ENCODE measurements around the gene CYTH1. TPM values are rescaled to one million over a fixed set of nuclear protein-coding genes. Genes with fewer than 3 reads are reported as not detected.

Gene CYTH1
- total and polyA plus RNA-seq, 12 donors, result 26.0 to 141 (median 46.2) TPM

DNA sequence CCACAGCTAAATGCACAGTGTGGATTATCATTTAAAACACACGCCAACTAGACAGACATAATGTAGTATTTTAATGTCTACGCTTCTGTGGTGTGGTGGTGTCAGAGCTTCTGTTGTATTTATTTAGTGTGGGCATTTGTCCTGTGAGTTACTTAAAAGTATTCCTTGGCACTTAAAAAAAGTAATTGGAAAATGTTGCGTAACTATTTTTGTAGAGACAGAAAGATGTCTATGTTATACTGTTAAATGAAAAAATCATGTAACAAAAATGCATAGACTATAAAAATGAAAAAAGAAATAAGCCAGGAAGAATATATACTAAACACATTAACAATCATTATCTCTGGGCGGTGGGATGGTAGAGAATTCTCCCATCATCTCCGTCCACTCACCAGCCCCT lies 39.2 kb downstream of the CYTH1 start:
- Histone ChIP-seq H3K4me3 (no peak overlapping the region), H3K27me3 (no peaks in the 10 kb centered on the region), H3K36me3 (replicated peaks in 1 of 2) (no peaks in the 10 kb centered on the region), H3K27ac (no peak overlapping the region), H3K9me3 (replicated peaks in 1 of 3) (no peaks in the 10 kb centered on the region), H3K4me1 (replicated peaks in 1 of 2) (peaks cover 22 to 46% of the 10 kb centered on the region in 2 donors)
- TF ChIP-seq, protein P1, sequence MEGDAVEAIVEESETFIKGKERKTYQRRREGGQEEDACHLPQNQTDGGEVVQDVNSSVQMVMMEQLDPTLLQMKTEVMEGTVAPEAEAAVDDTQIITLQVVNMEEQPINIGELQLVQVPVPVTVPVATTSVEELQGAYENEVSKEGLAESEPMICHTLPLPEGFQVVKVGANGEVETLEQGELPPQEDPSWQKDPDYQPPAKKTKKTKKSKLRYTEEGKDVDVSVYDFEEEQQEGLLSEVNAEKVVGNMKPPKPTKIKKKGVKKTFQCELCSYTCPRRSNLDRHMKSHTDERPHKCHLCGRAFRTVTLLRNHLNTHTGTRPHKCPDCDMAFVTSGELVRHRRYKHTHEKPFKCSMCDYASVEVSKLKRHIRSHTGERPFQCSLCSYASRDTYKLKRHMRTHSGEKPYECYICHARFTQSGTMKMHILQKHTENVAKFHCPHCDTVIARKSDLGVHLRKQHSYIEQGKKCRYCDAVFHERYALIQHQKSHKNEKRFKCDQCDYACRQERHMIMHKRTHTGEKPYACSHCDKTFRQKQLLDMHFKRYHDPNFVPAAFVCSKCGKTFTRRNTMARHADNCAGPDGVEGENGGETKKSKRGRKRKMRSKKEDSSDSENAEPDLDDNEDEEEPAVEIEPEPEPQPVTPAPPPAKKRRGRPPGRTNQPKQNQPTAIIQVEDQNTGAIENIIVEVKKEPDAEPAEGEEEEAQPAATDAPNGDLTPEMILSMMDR (IDR thresholded peaks at IDR 0.05), result no peak
- TF ChIP-seq POLR2A (IDR thresholded peaks at IDR 0.05), result no peak
- 96 to 98% (median 97%) methylated on average over 5 of the region's 5 CpGs for WGBS, 4 donors
- no peak for DNase-seq
- intact Hi-C loops (cut with DNase I), result no loop called here

- no peak for DNase-seq
- no peak overlapping the region for H3K27ac ChIP-seq
- H3K4me1 ChIP-seq (replicated peaks in 1 of 2), result peaks cover 11 to 46% of the 10 kb centered on the region in 2 donors
- TF ChIP-seq POLR2A (IDR thresholded peaks at IDR 0.05), result no peak
- TF ChIP-seq, protein P1 (IDR thresholded peaks at IDR 0.05), result no peak
- no peak overlapping the region for H3K4me3 ChIP-seq
- no peaks in the 10 kb centered on the region for H3K36me3 ChIP-seq (replicated peaks in 1 of 2)
- intact Hi-C loops (cut with DNase I), result no loop called here
- no peaks in the 10 kb centered on the region for H3K27me3 ChIP-seq
- WGBS, 4 donors, result 71 to 81% (median 76%) methylated on average over 5 of the region's 5 CpGs
- H3K9me3 ChIP-seq (replicated peaks in 1 of 3), result no peaks in the 10 kb centered on the region
Observed at GRCh38 chr17:78741644-78742284, 40.3 kb downstream of the CYTH1 start.

- H3K27ac ChIP-seq, result peak overlapping the region in 1 of 5 donors; percentile 24
- 84 to 90% (median 84%) methylated on average over 9 of the region's 9 CpGs for WGBS, 4 donors
- no peak for DNase-seq
- H3K36me3 ChIP-seq (replicated peaks in 1 of 2), result no peaks in the 10 kb centered on the region
- intact Hi-C loops (cut with DNase I), result no loop called here
- no peak for TF ChIP-seq POLR2A (IDR thresholded peaks at IDR 0.05)
- TF ChIP-seq, protein P1 (IDR thresholded peaks at IDR 0.05), result no peak
- H3K9me3 ChIP-seq (replicated peaks in 1 of 3), result no peaks in the 10 kb centered on the region
- H3K4me1 ChIP-seq (replicated peaks in 1 of 2), result peaks cover 8 to 41% of the 10 kb centered on the region in 2 donors
- no peaks in the 10 kb centered on the region for H3K27me3 ChIP-seq
- H3K4me3 ChIP-seq, result no peak overlapping the region
Observed at GRCh38 chr17:78739331-78739931, 42.6 kb downstream of the CYTH1 start.

GRCh38 chr17:78738698-78739097 lies 43.4 kb downstream of the CYTH1 start:
- Histone ChIP-seq H3K4me1 (replicated peaks in 1 of 2) (peaks cover 8 to 48% of the 10 kb centered on the region in 2 donors), H3K36me3 (replicated peaks in 1 of 2) (no peaks in the 10 kb centered on the region), H3K4me3 (no peak overlapping the region), H3K27me3 (no peaks in the 10 kb centered on the region), H3K27ac (peak overlapping the region in 1 of 5 donors; percentile 24), H3K9me3 (replicated peaks in 1 of 3) (no peaks in the 10 kb centered on the region)
- 82 to 90% (median 89%) methylated on average over 5 of the region's 5 CpGs for WGBS, 4 donors
- no peak for DNase-seq
- intact Hi-C loops (cut with DNase I), result no loop called here
- TF ChIP-seq, protein P1 (IDR thresholded peaks at IDR 0.05), result no peak
- no peak for TF ChIP-seq POLR2A (IDR thresholded peaks at IDR 0.05)

All from adrenal gland (tissue), 12 donors.